Measurements from ENCODE around the gene MYO3B.

DNA sequence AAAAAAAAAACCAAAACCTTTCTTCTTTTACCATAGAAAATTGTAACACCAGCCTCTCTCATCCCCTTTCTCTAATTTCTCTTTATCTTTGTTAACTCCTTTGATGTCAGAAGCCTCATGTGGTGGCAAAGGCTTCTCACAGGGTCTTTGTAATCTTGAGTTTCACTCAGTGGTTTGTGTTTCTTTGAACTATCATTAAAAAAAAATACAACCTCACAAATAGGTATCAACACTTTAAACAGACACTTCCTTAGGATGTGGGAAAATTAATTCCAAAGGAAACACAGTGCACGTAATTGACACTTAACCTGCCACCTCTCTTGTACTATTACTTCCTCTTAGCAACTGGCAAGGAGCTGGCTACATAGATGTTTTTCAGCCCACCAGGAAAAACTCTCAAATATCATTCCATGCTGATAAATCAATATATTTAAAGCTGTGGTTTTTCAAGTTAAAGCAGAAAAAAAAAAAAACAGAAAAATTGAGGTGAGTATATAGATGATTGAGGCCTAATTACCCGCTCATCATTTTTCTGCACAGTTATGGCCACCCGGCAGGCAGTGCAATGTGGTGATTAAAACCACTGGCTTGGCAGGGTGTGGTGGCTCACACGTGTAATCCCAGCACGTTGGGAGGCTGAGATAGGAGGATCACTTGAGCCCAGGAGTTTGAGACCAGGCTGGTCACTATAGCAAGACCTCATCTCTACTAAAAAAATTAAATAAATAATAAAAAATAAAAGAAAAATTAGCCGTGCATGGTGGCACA is 193.5 kb downstream of the MYO3B start:
- TF ChIP-seq POLR2AphosphoS5 (IDR thresholded peaks at IDR 0.05; ENCODE audit: borderline replicate concordance, low read depth, low read length) (no peak), EZH2 (IDR thresholded peaks at IDR 0.05) (no peak), FOXP2 (optimal IDR thresholded peaks at IDR 0.05; ENCODE audit: control extremely low read depth, extremely low read length, insufficient read depth) (no peak)
